K562 (cell line): ENCODE results near the gene FEM1B. TPM values are rescaled to one million over a fixed set of nuclear protein-coding genes. Genes with fewer than 3 reads are reported as not detected.

Experiments
- ATAC-seq: fragments of 200-7000 bp; cut with Tn5 transposase; 3 replicates; pipeline ENCODE4 v1.9.1; 2020; ENCODE audit warnings: moderate library complexity
- BruUV-seq: library from RNA; stranded (reverse); fragments of 400-500 nt; replicated peaks from 2 replicates; lab custom pipeline; 2021; lab: Mats Ljungman, UMichigan
- CTCF ChIA-PET: fragments of 300-600 bp; formaldehyde crosslinking; extraction: SDS; loops from one replicate; lab custom pipeline; 2021; ENCODE audit warnings: low intra/inter-chr PET ratio; lab: Yijun Ruan, JAX
- POLR2A ChIA-PET: fragments of 300-600, 350-650 bp; sonication (Branson Sonifier 250); formaldehyde crosslinking; extraction: SDS; loops from one replicate; lab custom pipeline; 2021; ENCODE audit warnings: antibody characterized with exemption, inconsistent platforms; lab: Yijun Ruan, JAX
- DNase-seq, 4 experiments: peaks; one replicate each; pipeline versions ENCODE4 v3.0.0 to v3.0.0-alpha.2; 2011 to 2018; ENCODE audit warnings: low spot score in 3 of 4, mixed read lengths in 3 of 4; ENCODE audit errors: extremely low read depth in 1 of 4
- FAIRE-seq: peaks from 2 replicates; lab custom pipeline; 2011; peaks lifted over from hg19 to GRCh38; lab: Jason Lieb, UNC
- H2AFZ ChIP-seq: 2 replicates; pipeline ENCODE4 v1.6.0; 2011; ENCODE audit warnings: low read depth, low read length, control low read depth, inconsistent platforms
- H3K27ac ChIP-seq: fragments of 200-600 bp; 3 replicates; pipeline ENCODE4 v1.8.0; 2011; ENCODE audit warnings: low read depth, mild to moderate bottlenecking, control low read depth, inconsistent platforms, low read length, moderate library complexity, mixed read lengths; ENCODE audit errors: extremely low read depth
- H3K27me3 ChIP-seq, 2 experiments: fragments of 300-600 bp in 1 of 2; 2 replicates in 1 of 2; 3 replicates in 1 of 2; pipeline versions ENCODE4 v1.6.0 to v1.8.0; 2011; ENCODE audit warnings: inconsistent platforms in 2 of 2, low read length in 2 of 2, mild to moderate bottlenecking in 1 of 2, mixed read lengths in 1 of 2, moderate library complexity in 1 of 2; ENCODE audit not compliant: control insufficient read depth in 2 of 2, insufficient read depth in 2 of 2
- H3K36me3 ChIP-seq: fragments of 300-600 bp; 3 replicates; pipeline ENCODE4 v1.8.0; 2011; ENCODE audit warnings: mild to moderate bottlenecking, low read length, inconsistent platforms; ENCODE audit not compliant: control insufficient read depth, insufficient read depth
- H3K4me1 ChIP-seq, 2 experiments: fragments of 200-600 bp in 1 of 2; replicated peaks in 1 of 2; 2 replicates in 1 of 2; 3 replicates in 1 of 2; pipeline versions ENCODE4 v1.5.1 to v1.8.0; 2011; ENCODE audit warnings: inconsistent platforms in 2 of 2, low read length in 2 of 2, mild to moderate bottlenecking in 1 of 2, mixed read lengths in 1 of 2, moderate library complexity in 1 of 2; ENCODE audit not compliant: control insufficient read depth in 2 of 2, insufficient read depth in 2 of 2
- H3K4me2 ChIP-seq: 2 replicates; pipeline ENCODE4 v1.6.1; 2011; ENCODE audit warnings: low read length, control low read depth, inconsistent platforms, mixed read lengths; ENCODE audit not compliant: insufficient read depth
- H3K4me3 ChIP-seq: fragments of 200-600 bp; sonication (generic), shearing (Covaris generic); 2 replicates; pipeline ENCODE4 v1.5.1; 2016; ENCODE audit warnings: control low read depth, inconsistent platforms
- H3K79me2 ChIP-seq: fragments of 200-600 bp; 3 replicates; pipeline ENCODE4 v1.8.0; 2011; ENCODE audit warnings: low read length, inconsistent platforms; ENCODE audit not compliant: control insufficient read depth, insufficient read depth
- H3K9ac ChIP-seq, 2 experiments: 2 replicates each; pipeline versions ENCODE4 v1.6.0 to v1.6.1; 2011; ENCODE audit warnings: low read depth in 2 of 2, low read length in 2 of 2, control low read depth in 1 of 2, inconsistent platforms in 1 of 2, mild to moderate bottlenecking in 1 of 2, mixed read lengths in 1 of 2; ENCODE audit not compliant: insufficient read depth in 1 of 2
- H3K9me1 ChIP-seq: one replicate; pipeline ENCODE4 v1.6.0; 2011; ENCODE audit warnings: inconsistent platforms, mild to moderate bottlenecking, low read length, moderate library complexity; ENCODE audit not compliant: control insufficient read depth, insufficient read depth
- H3K9me3 ChIP-seq: replicated peaks from 2 replicates; pipeline ENCODE4 v1.5.1; 2011; ENCODE audit warnings: low read depth, low read length, inconsistent platforms; ENCODE audit not compliant: control insufficient read depth, insufficient read depth
- H4K20me1 ChIP-seq: replicated peaks from 2 replicates; pipeline ENCODE4 v1.6.1; 2011; ENCODE audit warnings: low read length, inconsistent platforms, mixed read lengths; ENCODE audit not compliant: control insufficient read depth, insufficient read depth
- FOXA3 ChIP-seq, 2 experiments: fragments of 450-650 bp in 1 of 2; sonication (generic) in 1 of 2; formaldehyde crosslinking; IDR thresholded peaks in 1 of 2; conservative IDR thresholded peaks in 1 of 2; 2 replicates each; pipeline versions ENCODE4 v1.4.0 to v1.8.0; 2020 to 2022; ENCODE audit warnings: mild to moderate bottlenecking in 2 of 2, missing genetic modification reagents in 1 of 2
- MAFK ChIP-seq: IDR thresholded peaks from 2 replicates; pipeline ENCODE4 v1.6.1; 2011; ENCODE audit warnings: low read length, improper control_type of control experiment
- MECOM ChIP-seq: fragments of 250-450 bp; sonication (Bioruptor Pico); IDR thresholded peaks from 2 replicates; pipeline ENCODE4 v1.8.0; 2022; ENCODE audit warnings: inconsistent platforms
- NFE2 ChIP-seq: IDR thresholded peaks from 2 replicates; pipeline ENCODE4 v1.6.1; 2014; ENCODE audit warnings: antibody characterized with exemption, low read depth
- PHF8 ChIP-seq: fragments of 200-600 bp; sonication (generic); IDR thresholded peaks from 2 replicates; pipeline ENCODE4 v1.6.1; 2012; ENCODE audit warnings: mixed run types, mild to moderate bottlenecking, inconsistent platforms, low read length, moderate library complexity, borderline replicate concordance
- PURB ChIP-seq: sonication (generic); formaldehyde crosslinking; IDR thresholded peaks from 2 replicates; pipeline ENCODE4 v1.9.0; 2021; ENCODE audit warnings: low read depth, mild to moderate bottlenecking, missing genetic modification reagents
- RFX1 ChIP-seq: fragments of 450-650 bp; IDR thresholded peaks from 2 replicates; pipeline ENCODE4 v1.6.1; 2016; ENCODE audit warnings: mild to moderate bottlenecking, moderate library complexity
- SRSF9 ChIP-seq: fragments of 200-400 bp; formaldehyde crosslinking; IDR thresholded peaks from 2 replicates; pipeline ENCODE4 v1.6.1; 2017; ENCODE audit warnings: low read depth, low read length, borderline replicate concordance
- TBL1XR1 ChIP-seq, 2 experiments: IDR thresholded peaks; 2 replicates each; pipeline ENCODE4 v1.6.1; 2012; ENCODE audit warnings: improper control_type of control experiment in 2 of 2, low read length in 2 of 2, mild to moderate bottlenecking in 1 of 2
- ZNF12 ChIP-seq: sonication (generic); formaldehyde crosslinking; IDR thresholded peaks from 2 replicates; pipeline ENCODE4 v1.4.0; 2020; ENCODE audit warnings: mild to moderate bottlenecking, missing genetic modification reagents
- ZNF232 ChIP-seq: sonication (generic); formaldehyde crosslinking; IDR thresholded peaks from 2 replicates; pipeline ENCODE4 v1.8.0; 2022; ENCODE audit warnings: mild to moderate bottlenecking, missing genetic modification reagents
- ZNF239 ChIP-seq: fragments of 250-450 bp; sonication (Bioruptor Pico); IDR thresholded peaks from 2 replicates; pipeline ENCODE4 v1.4.0; 2020; ENCODE audit warnings: mild to moderate bottlenecking
- in situ Hi-C: fragments of 300-500 bp; cut with MboI; formaldehyde crosslinking; loops from 4 replicates; pipeline ENCODE4 v1.15.0; 2018; ENCODE audit warnings: inconsistent platforms, mixed read lengths
- intact Hi-C: fragments of 100-400 bp; cut with micrococcal nuclease; formaldehyde crosslinking; loops from 2 replicates; pipeline ENCODE4 v1.14.2; 2022
- polyA plus RNA-seq, 8 experiments: library from polyadenylated mRNA; depleted of rRNA in 4 of 8; stranded (reverse) in 5 of 8; unstranded in 3 of 8; fragments of >200 nt; fragmentation: Nextera tagmentation in 2 of 8; fragmentation: Illumina TruSeq in 1 of 8; extraction: Ambion mirVana in 2 of 8; extraction: Trizol in 1 of 8; gene quantifications; 2 replicates each; pipeline versions ENCODE4 v1.2.1 to v1.2.3, GENCODE V29; 2011 to 2014; ENCODE audit warnings: inconsistent platforms in 1 of 8, missing spikeins in 1 of 8
- total RNA-seq, 7 experiments: library from RNA; depleted of rRNA in 6 of 7; stranded (reverse); fragments of >200 nt in 6 of 7; fragmentation: Illumina TruSeq in 2 of 7; extraction: Trizol in 2 of 7; gene quantifications; 2 replicates each; pipeline versions ENCODE4 v1.2.1 to v1.2.3, GENCODE V29; 2011 to 2021; ENCODE audit warnings: low replicate concordance in 1 of 7

Gene FEM1B
- total and polyA plus RNA-seq, 9 of the 15 experiments (the other 6 are each of a cell fraction or from before 2014, with no cell fraction given), result 5.9 to 61.6 (median 20.1) TPM

GRCh38 chr15:68292157-68292781 is 14.7 kb downstream of the FEM1B start:
- DNase-seq, result no peak
- ChIA-PET CTCF (interaction anchor here (1.1 kb wide), 1 partner anchor 14 kb away, joined by 3 read pairs; no protein-coding TSS in a partner anchor), POLR2A (interaction anchor here (3.1 kb wide), 1 partner anchor 11 kb away, joined by 12 read pairs; no protein-coding TSS in a partner anchor)
- Histone ChIP-seq H3K4me3 (no peak overlapping the region), H3K27me3 (no peaks in the 10 kb centered on the region), H3K27ac (no peak overlapping the region), H3K4me2 (no peak overlapping the region), H3K4me1 (no peaks in the 10 kb centered on the region; a peak in 1 of 5 replicates), H3K9me1 (peaks cover 3% of the 10 kb centered on the region), H3K79me2 (peaks cover 48% of the 10 kb centered on the region), H3K36me3 (peaks cover 43% of the 10 kb centered on the region), H2AFZ (no peak overlapping the region), H4K20me1 (peaks cover 6% of the 10 kb centered on the region; the same call in 1 of the 2 replicates), H3K9me3 (no peaks in the 10 kb centered on the region), H3K9ac (no peak overlapping the region)
- in situ Hi-C loops, result no loop called here
- no TSS peak for BruUV-seq
- no peak for TF ChIP-seq FOXA3 (CRISPR knock-in tag; conservative IDR thresholded peaks at IDR 0.05 in 1 of 2, IDR thresholded peaks at IDR 0.05 in 1 of 2)
- no peak for TF ChIP-seq PURB (CRISPR knock-in tag)
- TF ChIP-seq ZNF239 (CRISPR knock-in tag), result no peak
- no peak for TF ChIP-seq PHF8
- no peak for TF ChIP-seq TBL1XR1 (IDR thresholded peaks at IDR 0.05; ENCODE audit: low read length in 2 of 2)
- no peak for TF ChIP-seq NFE2
- no peak for TF ChIP-seq ZNF232 (CRISPR knock-in tag)
- no peak for TF ChIP-seq ZNF12 (CRISPR knock-in tag)
- no peak for TF ChIP-seq MECOM (CRISPR knock-in tag)
- no peak for TF ChIP-seq SRSF9
- TF ChIP-seq RFX1, result no peak
- TF ChIP-seq MAFK, result no peak
- intact Hi-C loops, result no loop called here
- FAIRE-seq, result no peak
- no peak for ATAC-seq
